ENCODE measurements around the gene SRRD.

Gene SRRD

DNA sequence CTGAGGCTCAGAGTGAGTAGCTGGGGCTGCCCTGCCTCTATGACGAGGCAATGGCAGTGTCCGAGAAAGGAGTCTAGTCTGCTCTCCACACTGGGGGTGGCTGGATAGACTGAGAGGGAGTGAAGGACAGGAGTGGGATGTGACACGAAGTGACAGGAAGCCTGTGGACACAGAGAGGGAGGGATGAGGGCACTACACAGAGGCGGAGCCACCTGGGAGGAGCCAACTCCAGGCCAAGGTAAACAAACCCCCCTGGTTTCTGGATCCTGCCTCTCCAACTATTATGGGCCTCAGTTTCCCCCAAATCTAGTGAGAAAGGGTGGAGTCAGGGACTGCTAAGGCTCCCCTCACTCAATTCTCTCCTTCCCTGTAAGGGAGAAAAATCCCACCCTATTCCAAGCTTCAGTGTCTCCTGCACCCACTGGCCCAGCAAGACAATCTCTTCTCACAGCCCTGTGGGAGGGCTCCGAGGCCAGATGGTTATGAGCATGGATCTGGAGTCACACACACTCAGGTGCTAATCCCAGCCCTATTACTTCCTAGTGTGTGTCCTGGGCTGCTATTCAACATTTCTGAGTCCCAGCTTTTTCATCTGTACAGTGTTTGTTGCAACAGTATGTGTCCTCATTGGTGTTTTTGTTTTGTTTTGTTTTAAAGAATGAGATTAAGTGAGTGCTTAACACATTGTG lies 29.7 kb upstream of the SRRD start:
- peak; percentile 55 for DNase-seq (ENCODE audit: low spot score)

DNA sequence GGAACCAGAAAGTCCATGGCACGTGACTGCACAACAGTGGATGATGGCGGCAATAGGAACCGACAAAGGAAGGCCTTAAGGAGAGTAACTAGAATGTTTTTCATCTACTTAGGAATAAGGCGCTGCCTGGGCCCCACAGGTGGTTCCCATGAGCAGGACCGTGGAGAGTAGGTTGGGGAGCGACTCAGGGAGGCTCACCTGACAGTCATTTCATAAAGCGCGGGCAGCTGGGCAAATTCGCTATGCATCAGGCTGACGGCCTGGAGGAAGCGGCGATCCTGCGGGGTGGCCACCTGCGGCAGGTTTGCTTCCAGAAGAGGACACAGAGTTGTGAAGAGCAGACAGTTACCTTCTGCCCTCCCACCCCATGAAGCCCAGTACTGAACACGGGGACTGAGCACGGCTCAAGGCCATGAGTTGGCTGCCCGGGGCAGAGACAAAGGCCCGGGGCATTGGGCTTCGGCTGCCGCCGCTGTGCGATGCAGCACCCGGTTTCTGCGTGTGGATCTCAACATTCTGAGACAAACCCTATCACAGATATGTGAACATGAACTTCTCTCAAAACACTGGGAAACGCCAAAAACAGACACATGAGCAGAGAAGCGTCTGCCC lies 25.9 kb upstream of the SRRD start:
- peak; percentile 50 for DNase-seq (ENCODE audit: low spot score)

DNA sequence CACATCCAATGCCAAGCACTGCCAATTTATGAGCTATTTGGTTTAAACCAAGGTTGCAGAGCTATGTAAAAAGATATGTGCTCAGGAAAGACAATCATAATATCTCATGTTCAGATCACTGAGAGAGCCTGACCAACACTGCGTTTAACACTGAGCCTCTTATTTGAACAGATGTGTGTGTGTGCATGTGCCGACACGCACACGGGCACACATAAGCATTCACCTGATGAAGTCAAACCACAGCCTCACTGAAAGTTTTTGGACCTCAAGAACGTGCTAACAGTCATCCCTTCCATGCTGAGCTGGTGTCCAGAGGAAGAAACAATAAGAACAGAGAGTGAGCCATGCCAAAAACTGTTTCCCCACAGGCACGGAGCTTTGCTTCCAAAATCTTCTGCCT lies 23.5 kb upstream of the SRRD start:
- DNase-seq (ENCODE audit: low spot score) = no peak

DNA sequence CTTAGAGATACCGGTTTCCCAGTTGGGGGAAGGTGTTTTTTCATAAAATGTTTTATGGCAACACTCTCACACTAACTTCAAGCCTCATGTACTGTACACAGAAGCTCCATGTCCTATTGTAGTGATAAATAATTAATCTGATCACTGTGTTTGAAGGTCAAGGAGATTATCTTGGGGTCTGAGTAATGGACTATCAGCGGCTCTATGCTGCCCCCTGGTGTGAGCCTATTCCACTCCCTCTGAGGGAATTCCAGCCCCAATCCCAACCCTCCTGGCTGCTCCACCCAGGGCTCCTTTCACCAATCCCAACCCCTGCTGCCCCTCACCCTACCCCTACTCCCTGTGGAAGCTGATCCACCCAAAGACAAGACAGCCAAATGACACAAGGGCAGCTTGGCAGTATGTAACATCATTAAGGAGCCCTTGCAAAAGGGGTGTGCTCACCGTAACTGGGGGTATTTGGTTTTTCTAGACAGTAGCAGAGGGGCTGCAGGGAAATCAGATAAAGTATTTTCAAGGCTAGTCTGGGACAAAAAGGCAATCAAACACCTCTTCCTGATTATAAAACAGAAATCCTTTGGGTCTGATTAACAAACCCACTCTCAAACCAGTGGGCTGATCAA lies 22.4 kb upstream of the SRRD start:
- DNase-seq (ENCODE audit: low spot score) = no peak

DNA sequence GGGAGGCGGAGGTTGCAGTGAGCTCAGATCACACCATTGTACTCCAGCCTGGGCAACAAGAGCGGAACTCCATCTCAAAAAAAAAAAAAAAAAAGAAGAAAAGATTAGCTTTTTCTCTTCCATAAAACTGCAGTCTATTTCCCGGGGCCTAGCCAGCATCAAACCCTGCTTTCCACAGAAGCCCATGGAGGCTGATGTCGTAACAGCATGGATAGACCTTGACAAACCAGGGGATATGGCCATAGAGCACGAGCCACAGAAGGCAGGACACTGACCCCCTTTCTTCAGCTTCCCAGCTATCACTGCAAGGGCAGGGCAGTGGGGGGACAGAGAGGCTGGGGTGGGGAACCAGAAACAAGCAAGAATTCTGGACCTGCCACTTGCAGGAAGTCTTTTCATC lies 21.6 kb upstream of the SRRD start:
- DNase-seq (ENCODE audit: low spot score) = no peak

DNA sequence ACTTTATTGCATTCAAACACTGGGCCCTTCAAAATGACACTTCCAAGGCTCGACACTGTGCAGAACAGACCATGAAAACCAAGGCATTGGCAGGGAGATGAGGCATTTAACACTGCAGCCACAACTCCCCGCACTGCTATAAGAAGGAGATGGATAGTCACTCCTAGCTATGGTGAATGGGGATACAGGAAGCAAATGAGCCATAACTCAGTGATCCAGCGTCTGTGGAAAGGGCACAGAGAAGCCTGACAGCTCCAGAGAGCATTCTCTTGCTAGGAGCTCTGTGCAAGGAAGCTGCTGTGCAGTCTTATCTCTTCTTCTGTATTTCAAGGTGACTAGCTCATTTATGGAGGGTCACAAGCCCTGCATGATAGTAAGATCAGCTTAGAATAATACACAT lies 21.0 kb upstream of the SRRD start:
- no peak for DNase-seq (ENCODE audit: low spot score)

DNA sequence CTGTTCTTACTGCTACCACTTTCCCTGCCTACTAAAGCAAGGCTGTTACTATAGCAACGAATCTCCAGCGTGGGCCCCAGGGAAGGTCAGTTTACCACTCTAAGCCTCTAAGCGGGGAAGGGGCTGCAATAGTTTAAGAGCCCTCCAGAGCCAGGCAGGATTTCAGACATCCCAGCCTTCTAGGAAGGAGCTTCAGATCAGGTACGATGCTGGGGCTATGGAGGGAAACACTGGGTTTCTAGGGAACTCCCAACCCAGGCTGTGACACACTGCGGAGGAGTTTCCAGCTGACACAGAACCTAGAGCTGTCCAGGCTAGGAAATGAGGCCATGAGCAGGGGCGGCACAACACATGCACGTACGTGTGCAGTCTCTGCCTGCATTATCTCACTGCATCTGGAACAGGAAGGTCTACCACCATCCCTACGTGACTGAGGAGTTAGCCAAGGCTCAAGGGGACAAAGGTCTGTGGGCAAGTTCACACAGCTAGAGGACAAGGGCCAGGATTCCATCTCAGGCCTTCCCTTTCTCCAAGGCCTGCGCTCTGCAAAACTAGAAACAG lies 20.5 kb upstream of the SRRD start:
- DNase-seq (ENCODE audit: low spot score) = no peak

DNA sequence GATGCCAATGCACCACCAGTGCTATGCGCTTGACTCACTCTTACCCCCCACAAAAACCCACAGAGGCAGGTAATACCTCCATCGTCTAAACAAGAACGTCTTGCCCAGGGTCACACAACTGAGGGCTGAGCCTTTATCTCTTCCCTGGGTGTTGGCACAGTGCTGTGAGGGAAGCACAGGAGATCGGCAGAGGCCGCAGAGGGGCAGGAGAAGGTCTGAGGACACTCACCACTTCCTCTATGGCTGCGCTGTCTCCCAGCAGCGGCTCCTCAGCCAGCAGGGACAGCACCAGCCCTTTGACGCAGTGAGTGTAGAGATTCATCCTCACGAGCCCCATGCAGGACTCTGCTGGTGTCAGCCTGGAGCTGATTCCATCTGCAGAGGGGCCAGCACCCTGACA lies 20.0 kb upstream of the SRRD start:
- DNase-seq (ENCODE audit: low spot score) = no peak

DNA sequence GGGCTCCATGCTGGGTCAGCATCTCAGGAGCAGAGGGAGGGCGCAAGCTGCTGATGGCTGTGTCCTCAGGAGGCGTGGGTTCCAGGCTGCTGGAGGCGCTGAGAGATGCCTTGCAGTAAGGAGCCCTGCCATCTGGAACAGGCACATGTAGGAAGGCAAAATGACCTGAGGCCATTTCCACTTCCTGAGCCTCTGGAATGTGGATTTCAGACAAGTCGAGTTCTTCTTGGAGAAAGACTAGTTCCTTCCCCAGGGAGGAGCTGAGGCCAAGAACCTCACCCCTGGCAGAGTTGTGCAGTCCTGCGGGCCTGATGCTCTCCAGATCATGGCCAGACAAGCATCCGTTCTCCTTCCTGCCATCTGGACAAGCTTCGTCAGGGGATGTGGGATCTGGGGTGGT lies 19.4 kb upstream of the SRRD start:
- DNase-seq (ENCODE audit: low spot score) = no peak

DNA sequence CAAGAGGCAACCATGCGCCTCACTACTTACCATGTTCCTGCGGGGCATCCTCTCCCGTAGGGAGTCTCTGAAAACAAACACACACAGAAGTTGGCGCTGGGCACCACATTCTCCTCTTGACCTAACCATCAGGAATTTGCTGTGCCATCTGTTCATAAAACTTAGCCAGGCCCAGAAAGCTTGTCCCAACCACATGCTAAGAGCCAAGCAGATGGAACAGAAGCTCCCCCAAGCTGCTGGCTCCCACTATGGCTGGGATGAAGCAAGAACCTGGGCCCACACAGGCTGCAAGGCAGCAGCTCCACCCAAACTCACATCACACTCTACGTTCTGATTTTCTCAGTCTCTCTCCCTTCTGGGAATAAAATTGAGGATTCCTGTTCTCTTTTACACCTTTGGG lies 17.5 kb upstream of the SRRD start:
- DNase-seq (ENCODE audit: low spot score) = no peak

DNA sequence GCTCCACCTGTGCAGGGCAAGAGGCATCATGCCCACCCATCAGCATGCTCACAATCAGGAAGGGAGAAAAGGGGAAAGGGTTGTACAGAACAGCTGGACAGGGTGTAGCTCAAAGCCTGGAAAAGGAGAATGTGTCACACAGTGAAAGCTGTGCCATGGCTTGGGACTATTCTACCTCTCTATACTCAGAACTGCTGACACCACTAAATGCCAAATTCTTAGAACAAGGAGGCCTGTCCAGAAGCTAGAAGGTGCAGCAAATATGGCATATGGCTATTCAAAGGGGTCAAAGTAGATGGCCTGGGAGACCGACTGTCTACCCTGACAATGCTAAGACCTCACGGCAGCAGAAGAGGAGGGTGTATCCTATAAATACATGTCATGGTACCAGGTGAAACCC lies 12.9 kb upstream of the SRRD start:
- no peak for DNase-seq (ENCODE audit: low spot score)

DNA sequence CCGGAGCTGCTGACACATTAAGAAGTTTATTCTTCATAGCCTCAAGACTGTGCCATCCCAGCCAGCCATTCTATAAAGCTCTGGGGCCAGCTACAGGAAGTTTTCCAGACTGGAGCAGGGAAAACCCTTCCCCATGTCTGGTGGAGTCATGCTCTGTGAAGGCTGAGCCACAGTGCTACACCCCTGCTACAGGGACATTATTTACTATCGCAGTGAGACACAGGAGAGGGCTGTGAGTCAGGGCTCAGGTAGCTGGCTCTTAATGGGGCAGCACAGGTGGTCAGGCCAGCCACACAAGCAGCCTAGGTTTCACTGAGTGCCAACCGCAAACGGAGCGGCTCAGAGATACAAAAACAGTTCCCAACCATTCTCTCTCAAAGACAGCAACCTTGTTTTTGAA lies 12.2 kb upstream of the SRRD start:
- no peak for DNase-seq (ENCODE audit: low spot score)

DNA sequence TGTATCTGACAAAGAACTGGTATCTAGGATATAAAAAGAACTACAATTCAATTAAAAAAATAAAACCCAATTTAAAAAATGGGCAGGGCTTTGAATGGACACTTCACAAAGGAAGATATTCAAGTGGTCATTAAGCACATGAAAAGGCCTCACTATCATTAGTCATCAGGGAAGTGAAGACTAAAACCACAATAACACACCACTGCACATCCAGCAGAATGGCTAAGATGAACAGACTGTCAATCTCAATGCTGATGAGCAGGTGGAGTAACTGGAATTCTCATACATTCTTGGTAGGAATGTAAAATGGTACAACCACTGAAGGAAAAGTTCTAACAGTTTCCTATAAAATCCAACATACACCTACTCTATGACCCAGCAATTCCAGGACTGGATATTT lies 9.0 kb upstream of the SRRD start:
- no peak for DNase-seq (ENCODE audit: low spot score)

DNA sequence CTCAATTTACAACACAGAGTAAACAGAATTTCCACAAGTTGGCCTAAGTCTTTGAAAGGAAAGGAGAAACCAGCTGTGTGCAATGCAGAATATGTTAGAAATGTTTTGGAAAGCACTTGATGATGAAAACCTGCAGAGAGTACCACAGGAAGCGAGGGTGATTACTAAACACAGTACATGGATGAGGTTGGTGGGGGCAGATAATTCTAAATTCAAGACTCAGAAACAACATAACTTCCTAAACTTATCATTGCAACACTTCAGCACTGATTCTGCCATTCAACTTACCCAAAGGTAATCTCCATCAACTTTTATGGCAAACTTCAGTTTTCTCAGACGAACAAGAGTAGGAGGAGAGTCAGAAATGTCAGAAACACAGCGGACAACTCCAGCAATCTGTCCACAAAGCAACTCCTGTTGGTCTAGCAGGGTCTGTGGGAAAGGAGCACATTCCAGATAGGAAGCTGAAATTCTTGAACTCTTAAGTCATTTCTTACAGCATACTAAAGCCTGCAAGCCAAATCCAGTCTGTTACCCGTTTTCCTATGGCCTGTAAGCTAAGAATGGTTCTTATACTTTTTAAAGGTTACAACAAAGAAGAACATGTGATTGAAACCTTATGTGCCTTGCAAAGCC lies 6.9 kb upstream of the SRRD start:
- no peak for DNase-seq (ENCODE audit: low spot score)

DNA sequence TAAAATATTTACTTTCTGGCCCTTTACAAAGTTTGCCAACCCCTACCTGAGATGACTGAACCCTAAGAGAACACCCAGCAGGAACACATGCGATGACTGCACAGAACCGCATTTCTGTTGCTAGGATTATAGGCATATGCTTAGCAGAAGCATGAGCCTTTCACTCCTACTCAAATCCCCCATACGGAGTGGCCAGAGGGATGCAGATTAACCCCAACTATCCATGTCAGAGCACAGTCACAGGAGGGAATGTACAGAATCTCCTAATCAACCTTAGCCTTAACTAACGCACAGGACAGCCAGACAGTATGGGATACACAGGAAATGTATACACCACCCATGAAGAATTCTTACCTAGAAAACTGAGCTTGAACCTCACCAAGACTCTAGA lies 6.3 kb upstream of the SRRD start:
- DNase-seq (ENCODE audit: low spot score) = no peak

DNA sequence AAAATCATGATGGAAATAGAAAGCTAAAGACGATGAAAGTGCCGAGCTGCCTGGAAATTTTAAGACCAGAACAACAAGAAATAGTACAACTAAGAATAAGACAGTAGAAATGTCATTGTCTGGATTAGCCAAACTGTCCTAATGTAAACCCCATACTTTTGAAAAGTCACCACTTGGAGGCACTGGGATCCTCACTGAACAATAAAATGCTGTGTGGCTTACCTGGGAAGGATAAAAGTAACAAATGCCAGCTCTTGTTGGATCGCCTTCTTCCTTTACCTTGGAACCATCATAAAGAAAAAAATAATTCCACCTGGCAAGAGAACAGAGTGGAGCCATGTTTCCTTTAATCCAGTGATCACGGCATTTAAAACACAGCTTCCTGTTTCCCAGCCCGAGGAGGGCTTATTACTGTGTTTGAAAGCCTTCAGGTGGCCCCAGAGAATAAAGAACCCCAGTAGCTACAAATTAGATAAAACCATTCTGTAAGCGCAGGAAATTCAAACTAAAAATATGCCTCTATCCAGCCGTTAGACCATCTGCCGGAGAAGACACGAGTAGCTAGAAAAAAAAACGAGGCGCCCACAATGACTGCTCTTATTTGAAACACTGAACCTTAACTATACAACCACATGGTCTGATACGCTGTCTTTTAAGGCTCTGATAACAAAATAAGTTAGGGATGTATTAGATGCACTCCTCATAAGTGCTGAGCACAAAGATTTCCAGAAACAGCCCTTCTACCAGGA lies 4.5 kb upstream of the SRRD start:
- no peak for DNase-seq (ENCODE audit: low spot score)

DNA sequence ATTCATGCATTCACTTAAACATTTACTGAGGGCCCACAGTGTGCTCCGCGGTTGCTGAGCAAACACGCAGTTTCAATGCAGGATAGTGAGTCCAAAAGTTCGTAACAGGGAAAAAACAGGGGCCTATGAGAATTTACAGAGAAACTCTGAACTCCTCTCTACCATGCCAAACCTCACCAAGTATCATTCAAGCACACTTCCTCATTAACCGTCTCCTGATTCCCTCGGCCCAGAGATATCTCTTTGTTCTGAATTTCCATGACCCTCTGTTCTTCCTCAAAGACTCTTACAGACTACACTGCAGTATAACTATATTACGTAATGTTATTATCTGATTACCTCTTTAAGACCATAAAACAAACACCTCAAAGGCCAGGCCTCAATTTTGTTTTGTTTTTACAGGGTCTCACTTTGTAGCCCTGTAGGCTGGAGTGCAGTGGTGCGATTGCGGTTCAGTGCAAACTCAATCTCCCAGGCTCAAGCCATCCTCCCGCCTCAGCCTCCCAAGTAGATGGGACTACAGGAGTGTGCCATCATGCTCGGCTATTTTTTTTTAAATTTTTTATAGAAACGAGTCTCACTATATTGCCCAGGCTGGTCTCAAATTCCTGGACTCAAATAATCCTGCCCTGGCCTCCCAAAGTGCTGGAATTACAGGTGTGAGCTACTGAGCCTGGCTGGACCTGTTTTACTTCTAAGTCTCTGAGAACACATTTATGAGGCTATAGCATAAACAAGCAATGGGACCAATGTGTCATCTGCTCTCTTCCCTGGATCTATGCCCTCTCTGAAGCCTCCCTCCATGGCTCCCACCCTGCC lies 3.7 kb upstream of the SRRD start:
- DNase-seq (ENCODE audit: low spot score) = no peak

DNA sequence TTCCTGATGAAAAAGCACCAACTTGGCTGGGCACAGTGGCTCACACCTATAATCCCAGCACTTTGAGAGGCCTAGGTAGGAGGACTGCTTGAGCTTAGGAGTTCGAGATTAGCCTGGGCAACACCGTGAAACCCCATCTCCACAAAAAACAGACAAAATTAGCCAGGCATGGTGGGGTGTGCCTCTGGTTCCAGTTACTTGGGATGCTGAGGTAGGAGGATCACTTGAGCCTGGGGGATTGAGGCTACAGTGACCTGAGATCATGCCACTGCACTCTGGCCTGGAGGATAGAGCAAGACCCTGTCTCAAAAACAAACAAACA lies 3.1 kb upstream of the SRRD start:
- no peak for DNase-seq (ENCODE audit: low spot score)

DNA sequence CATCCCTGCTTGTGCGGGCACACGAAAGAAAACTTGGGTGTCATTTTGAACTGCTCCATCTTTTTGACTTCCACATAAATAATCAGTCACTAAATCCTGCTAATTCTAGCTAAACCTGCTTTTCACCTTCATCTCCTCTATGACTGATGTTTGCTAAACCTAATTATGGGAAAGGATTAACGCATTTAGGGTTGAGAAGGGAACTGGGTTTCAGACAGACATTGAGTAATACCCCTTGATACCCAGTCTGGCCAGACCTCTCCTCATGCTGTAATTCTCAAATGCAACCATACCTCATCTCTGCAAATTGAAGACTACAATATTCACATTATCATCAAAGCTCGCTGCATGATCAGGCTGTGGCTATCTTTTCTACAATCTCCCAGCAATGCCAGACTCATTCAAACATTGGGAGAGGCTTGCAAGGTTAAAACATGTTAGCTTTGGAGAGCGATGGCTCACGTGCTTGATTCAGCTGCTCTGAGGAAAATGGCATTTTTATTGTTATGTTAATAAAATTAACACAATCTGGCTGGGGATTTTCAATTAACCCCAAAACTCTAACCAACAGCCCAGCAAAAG lies 2.5 kb upstream of the SRRD start:
- DNase-seq (ENCODE audit: low spot score) = no peak

DNA sequence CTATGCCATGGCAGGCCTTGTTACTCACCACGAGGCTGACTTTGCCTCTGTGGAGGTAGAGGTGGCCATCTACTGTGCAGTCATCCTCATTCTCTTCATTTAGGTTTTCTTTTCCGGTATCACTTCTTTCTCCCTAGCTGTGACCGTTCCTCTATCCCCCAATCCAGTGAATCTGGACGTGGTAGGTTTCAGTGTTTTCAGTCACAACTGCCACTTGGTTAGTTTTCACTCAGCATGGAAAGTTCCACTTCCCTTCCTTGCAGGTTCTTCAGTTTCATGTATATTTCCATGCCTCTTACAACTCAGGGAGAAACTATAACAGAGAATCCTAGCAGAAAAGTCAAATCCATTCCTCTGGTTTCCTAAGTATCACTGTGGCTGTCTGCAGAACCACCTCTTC lies 2.0 kb upstream of the SRRD start:
- no peak for DNase-seq (ENCODE audit: low spot score)

DNA sequence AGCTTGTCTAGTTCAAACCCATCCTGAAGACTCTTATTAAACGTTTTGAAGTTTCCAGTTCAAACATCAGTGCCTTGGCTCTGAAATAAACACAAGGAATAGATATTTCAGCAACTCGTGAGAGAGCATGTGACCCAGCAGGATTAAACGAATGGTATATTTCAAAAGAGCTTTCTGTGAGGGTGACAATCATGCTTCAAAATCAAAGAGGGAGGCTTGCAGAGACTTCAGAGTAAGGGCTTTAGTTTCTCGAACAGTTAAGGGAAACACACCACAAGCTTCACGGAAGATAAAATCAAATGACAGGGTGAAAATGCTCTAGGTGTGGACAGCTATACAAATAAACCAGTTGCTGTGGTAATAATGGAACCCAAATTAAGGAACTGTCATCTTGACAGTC lies 1.5 kb upstream of the SRRD start:
- DNase-seq (ENCODE audit: low spot score) = no peak
